Renal cortical epithelial cell (primary cell): ENCODE results near the gene MARCO. TPM values are rescaled to one million over a fixed set of nuclear protein-coding genes. Genes with fewer than 3 reads are reported as not detected.
A peak's percentile ranks its signal among the peaks of the same experiment; 100 is the strongest.
"Not testable (repeated sequence)": the region's sequence is repeated elsewhere in the genome, so short reads cannot be mapped to it uniquely, and the experiment has no call there.

Source experiments
- DNase-seq: peaks from one replicate; pipeline ENCODE4 v3.0.0-alpha.2; 2011; ENCODE audit warnings: low read depth
- total RNA-seq: library from RNA; depleted of rRNA; stranded (reverse); fragments of >200 nt; gene quantifications from 2 replicates; pipeline ENCODE4 v1.2.3, GENCODE V29; 2014

Gene MARCO
- total RNA-seq, 1 donor from 2014 or later: not detected

DNA sequence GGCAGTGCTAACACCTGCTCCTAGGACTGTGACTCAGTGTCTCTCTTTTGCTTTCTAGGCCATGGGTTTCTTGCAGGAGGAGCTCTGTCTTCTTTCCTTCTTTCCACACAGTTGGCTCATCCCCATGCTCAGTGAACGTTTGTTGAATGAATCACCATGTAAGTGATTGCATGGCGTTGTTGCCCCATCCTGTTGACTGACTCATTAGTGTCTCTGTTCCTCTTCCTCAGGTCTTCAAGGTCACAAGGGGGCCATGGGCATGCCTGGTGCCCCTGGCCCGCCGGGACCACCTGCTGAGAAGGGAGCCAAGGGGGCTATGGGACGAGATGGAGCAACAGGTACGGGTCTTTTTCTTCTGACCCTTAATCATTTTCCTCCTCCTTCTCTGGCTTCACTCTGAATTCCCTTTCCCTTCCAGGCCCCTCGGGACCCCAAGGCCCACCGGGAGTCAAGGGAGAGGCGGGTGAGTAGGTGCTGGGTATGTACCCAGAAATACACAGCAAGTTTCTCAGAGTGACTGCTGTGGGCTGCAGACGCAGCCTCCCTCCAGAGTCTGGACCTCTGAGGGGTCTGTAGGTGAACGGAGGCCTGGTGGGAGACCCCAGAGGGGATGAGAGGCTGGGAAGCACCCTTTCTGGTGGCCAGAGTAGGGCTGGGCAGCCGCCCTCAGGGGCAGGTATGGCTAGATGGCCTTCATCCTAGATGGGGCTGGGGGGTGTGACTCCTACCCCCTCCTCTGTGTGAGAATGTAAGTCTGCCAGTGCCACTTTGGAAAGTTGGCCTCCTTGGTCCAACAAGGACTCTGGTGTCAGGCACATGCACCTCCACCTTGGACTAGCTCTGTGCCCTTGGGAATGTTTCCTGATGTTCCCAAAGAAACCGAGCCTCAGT lies 32.4 kb downstream of the MARCO start:
- DNase-seq: peak; percentile 77

GRCh38 chr2:118975133-118975532 lies 33.1 kb downstream of the MARCO start:
- DNase-seq: no peak

DNA sequence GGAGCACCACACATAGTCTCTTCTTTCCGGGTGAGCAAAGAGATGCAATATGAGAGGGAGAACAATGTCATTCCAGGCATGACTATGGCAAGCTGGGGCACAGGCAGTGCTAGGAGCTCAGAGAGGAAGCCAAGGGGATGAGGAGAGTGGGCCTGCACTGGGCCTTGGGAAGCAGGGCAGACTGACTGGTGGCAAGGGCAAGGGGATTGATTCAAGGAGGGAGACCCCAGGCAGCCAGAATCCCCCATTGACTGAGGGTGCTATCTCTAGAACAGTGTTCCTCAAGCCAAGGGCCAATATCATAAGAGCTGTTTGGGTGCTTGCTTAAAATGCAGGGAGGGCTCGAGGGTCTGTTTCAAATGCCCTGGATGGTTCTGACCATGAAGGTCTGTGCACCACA lies 36.1 kb downstream of the MARCO start:
- no peak for DNase-seq

DNA sequence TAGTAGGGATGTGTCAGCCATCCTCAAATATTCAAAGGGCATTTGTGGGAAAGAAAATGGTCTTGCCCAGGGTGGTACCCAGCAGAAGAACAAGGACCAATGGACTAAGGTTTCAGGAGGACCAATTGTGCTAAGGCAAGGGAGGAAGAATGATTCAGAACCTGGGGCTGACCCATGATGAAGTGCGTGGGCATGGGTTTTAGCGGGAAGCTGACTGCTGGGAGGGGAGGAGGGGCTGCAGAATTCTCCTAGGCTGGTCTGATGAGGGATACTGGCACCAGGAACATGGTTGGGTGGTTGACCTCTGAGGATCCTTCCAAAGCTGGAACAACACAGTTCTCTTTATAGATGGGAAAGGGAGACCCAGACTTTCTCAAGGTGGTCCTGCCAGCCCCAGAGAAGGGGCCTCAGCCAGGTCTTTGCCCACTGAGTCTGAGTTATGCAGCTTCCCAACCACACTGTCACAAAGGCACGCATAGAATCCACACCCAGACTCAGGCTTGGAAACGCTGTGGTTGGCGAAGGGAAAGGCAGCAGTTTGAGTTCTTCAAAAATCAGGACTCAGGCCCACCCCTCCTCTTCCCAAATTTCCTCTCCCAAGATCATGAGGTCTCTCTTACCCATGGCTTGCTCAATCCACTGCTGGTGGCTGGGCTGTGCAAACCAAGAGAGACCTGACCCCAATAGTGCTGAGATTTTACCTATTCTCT lies 37.3 kb downstream of the MARCO start:
- no peak for DNase-seq

DNA sequence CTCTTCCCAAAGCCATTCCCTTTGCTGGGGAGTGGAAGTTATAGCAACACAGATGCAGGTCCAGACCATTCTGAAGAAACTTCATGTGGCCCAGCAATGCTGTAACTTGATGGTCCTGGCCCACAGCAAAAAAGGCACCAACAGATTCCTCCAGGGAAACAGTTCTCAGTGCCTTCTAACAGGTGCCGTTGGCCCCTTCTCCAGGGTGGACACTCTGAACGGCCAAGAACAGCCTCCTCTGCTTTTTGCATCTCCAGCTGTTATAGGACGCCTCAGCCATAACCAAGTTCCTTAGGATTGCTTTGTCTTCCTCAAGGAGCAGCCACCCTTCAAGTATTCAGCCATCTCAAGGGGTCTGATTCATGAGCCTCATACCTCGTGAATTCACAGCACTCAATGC lies 38.0 kb downstream of the MARCO start:
- DNase-seq: no peak

DNA sequence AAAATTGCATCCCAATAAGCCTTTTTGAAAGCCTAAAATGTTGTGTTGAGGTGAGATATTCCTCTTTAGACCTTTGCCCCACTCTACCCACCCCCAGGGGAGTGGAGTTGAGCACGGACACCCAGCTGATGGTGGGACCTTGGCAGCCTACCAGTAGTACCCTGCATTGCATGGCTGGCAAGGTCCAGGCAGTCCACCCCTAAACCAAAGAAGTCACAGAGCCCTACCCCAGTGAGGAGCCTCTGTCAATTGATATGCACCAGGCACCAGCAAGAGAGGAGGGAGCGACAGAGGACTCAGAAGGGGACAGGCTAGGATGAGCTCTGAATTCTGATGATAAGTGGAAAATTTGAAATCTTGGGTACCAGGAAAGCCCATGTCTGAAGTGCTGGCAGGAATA lies 38.6 kb downstream of the MARCO start:
- no peak for DNase-seq

GRCh38 chr2:118981632-118982031 lies 39.6 kb downstream of the MARCO start:
- no peak for DNase-seq

DNA sequence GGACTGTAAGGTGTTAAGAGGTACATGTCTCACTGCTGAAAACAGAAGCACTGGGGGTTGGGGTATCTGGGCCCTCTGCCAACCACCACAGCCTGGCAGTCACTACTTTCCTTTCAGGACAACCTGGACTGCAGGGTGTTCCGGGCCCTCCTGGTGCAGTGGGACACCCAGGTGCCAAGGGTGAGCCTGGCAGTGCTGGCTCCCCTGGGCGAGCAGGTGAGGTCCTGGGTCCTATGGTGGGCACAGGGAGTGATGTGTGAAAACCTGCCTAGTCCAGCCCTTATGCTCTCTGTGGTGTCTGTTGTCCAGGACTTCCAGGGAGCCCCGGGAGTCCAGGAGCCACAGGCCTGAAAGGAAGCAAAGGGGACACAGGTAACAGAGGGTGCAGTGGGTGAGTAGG lies 40.0 kb downstream of the MARCO start:
- DNase-seq: no peak

DNA sequence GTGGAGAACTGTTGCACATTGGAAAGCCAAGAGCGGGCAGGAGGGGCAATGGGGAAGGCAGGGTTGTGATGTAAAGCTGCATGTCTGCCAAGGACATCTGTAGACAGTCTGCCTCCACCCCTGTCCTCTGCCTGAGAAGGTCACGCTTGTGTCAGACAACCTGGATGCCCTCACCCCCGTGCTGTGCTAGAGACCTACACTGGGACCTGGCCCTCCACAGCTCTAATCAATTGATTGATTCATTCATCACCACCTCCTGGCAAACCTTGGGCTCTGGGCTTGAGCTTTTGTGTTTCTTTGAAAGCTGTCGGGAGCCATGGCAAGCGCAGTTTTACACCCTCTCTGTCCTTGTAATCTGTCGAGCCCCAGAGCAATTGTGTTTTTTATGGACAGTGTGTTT lies 41.1 kb downstream of the MARCO start:
- no peak for DNase-seq

DNA sequence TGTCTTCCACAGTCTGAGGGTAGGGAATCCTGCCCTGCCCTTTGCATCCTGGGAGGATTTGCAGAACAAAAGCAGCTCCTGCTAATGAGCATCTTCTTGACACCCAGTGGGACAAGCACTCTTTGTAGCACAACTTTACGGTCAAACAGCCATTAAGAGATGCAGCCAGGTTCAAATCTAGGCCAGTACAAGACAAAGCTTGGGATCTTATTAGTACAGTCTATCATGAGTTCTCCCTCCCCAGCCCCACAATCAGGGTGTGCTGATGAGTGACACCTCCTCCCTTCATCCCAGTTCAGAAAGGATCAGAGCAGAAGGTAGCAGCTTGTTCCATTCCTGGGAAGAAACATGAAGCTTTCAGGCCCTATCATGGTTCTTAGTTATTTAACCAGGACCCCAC lies 41.9 kb downstream of the MARCO start:
- DNase-seq: no peak

GRCh38 chr2:118986738-118987137 lies 44.7 kb downstream of the MARCO start:
- DNase-seq: no peak

DNA sequence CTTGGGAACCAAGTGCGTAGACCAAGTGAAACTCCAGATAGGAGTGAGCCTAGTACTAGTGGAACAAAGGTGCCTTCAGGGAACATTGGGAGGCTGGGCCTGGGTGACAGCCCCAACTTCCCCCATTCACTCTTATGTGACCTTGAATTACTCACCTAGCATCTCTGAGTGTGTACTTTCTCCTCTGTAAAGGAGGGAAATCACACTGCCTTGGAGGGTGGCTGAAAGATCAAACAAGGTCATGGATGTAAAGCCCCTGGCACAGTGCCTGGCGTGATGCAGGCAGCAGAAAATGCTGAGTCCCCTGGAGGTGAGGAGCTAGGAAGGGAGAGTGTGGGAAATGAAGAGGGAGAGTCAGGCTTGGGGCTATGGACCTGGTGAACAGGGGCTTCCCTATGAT lies 45.9 kb downstream of the MARCO start:
- peak; percentile 87 for DNase-seq

DNA sequence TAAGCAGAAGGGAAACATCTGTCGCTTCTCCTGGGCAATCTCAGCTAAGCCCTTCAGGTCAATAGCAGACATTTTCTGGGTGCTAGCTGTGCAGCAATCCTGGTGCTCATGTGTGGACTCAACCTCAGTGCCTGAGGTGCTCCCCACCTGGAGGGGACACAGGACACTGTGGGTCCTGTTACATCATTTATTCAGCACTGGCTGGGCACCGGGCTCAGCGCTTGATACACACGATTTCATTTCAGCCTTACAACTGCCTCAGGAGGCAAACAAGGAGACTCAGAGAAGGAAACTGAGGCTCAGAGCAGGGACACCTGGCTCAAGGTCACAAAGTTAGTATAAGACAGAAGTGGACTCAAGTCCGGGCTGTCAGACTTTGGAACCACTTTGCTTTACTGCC lies 46.7 kb downstream of the MARCO start:
- DNase-seq: no peak

DNA sequence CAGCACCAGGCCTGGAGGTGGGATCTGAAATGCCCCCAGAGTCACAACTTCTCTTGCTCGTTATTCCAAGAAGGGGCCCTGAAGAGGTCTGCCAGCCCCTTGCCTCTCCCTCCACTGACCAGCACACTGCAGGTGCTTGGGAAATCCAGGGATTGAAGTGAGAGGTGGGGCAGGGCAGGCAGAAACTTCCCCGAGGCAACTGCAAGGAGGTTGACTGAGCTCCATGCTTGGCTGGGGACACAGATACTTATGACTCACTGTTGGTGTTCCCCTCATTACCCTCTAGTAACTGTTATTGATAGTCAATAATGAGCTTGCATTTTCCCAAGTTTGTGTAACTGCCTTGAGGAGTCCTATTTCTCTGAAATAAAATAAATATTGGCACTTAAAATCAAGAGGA lies 47.5 kb downstream of the MARCO start:
- peak; percentile 94 for DNase-seq

- DNase-seq: no peak
These were observed 49.0 kb downstream of the MARCO start for GRCh38 chr2:118990757-118991545.

DNA sequence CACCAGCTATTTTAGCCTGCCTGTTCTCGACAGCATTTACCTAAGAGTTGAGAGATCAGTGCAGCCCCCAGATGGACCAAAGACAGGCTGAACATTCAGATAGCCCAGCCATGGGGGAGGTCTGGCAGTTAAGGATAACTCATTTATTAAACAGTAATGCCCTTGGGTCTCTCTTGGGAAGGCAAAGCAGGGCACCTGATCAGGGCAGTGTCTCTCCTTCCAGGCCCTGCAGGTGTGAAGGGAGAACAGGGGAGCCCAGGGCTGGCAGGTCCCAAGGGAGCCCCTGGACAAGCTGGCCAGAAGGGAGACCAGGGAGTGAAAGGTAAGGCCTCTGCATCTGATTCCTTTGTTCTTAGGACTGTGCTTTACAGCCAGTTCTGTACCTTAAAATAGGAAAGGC lies 49.6 kb downstream of the MARCO start:
- DNase-seq: no peak

- DNase-seq: peak; percentile 46
These were observed 50.9 kb downstream of the MARCO start for GRCh38 chr2:118992740-118993391.

- DNase-seq: no peak
These were observed 51.4 kb downstream of the MARCO start for GRCh38 chr2:118993392-118993752.

GRCh38 chr2:118994172-118994700 lies 52.2 kb downstream of the MARCO start:
- no peak for DNase-seq

- no peak for DNase-seq
These were observed 52.8 kb downstream of the MARCO start for GRCh38 chr2:118994778-118995177.

DNA sequence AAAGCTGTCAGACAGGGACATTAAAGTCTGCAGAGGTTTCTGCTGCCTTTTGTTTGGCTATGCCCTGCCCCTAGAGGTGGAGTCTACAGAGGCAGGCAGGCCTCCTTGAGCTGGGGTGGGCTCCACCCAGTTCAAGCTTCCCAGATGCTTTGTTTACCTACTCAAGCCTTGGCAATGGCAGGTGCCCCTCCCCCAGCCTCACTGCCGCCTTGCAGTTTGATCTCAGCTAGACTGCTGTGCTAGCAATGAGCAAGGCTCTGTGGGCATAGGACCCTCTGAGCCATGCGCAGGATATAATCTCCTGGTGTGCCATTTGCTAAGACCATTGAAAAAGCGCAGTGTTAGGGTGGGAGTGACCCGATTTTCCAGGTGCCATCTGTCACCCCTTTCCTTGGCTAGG lies 61.9 kb downstream of the MARCO start:
- not testable (repeated sequence) for DNase-seq

DNA sequence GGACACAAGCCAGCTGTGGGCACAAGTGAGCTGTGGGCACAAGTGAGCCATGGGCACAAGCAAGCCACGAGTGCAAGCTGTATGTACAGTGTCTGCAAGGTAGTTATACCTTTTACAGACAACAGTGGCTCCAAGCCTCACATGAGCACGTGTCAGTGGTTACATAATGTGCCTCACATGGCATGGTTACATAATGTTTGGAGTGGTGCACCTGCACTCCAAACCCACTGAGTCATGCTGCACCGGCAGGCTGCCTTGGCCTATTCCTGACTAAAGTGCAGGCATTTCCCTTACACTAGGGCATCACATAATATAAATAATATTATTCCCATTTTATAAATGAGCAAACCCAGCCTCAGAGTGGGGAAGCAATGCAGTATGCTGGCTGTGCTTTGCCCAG lies 62.6 kb downstream of the MARCO start:
- DNase-seq: peak; percentile 75
